ENCODE measurements around the gene SSBP4.

SSBP4 gene

DNA sequence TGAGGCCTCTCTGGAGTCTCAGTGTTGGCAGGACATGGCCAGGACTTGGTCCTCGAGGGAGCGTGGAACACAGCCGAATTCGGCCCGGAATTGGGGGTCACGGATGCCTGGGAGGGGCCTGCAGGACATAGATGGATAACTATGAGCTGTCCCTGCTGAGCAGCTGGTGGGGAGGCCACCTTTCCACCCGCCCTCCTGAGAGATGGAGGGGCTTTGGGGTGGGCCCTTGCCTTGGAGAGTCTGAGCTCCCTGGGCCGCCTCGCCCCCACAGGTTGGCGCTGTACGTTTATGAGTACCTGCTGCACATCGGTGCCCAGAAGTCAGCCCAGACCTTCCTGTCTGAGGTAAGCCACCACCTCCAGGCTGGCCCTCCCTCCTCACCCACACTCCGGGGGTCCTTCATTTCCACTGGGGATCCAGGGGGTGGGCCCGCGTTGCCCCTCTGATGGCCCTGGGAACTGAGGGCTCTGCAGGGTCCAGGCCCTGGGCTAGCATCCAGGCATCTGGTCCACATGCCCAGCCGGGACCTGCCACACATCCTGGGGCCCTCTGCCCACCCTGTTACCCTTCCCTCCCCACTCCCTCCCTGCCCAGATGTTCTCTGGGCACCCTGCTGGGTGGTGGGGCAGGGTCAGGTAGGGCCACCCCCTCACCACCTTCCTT, 8.0 kb downstream of the SSBP4 start:
- TF ChIP-seq, protein P1, sequence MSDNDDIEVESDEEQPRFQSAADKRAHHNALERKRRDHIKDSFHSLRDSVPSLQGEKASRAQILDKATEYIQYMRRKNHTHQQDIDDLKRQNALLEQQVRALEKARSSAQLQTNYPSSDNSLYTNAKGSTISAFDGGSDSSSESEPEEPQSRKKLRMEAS (IDR thresholded peaks at IDR 0.05) = no peak
- no peak for TF ChIP-seq EP300 (IDR thresholded peaks at IDR 0.05; ENCODE audit: borderline replicate concordance)
- TF ChIP-seq NFIC (IDR thresholded peaks at IDR 0.05) = no peak
- no peak for TF ChIP-seq TAF1 (IDR thresholded peaks at IDR 0.05; ENCODE audit: low read depth)
- TF ChIP-seq, protein P2, sequence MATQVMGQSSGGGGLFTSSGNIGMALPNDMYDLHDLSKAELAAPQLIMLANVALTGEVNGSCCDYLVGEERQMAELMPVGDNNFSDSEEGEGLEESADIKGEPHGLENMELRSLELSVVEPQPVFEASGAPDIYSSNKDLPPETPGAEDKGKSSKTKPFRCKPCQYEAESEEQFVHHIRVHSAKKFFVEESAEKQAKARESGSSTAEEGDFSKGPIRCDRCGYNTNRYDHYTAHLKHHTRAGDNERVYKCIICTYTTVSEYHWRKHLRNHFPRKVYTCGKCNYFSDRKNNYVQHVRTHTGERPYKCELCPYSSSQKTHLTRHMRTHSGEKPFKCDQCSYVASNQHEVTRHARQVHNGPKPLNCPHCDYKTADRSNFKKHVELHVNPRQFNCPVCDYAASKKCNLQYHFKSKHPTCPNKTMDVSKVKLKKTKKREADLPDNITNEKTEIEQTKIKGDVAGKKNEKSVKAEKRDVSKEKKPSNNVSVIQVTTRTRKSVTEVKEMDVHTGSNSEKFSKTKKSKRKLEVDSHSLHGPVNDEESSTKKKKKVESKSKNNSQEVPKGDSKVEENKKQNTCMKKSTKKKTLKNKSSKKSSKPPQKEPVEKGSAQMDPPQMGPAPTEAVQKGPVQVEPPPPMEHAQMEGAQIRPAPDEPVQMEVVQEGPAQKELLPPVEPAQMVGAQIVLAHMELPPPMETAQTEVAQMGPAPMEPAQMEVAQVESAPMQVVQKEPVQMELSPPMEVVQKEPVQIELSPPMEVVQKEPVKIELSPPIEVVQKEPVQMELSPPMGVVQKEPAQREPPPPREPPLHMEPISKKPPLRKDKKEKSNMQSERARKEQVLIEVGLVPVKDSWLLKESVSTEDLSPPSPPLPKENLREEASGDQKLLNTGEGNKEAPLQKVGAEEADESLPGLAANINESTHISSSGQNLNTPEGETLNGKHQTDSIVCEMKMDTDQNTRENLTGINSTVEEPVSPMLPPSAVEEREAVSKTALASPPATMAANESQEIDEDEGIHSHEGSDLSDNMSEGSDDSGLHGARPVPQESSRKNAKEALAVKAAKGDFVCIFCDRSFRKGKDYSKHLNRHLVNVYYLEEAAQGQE (IDR thresholded peaks at IDR 0.05; ENCODE audit: low read depth) = no peak
- TF ChIP-seq EGR1 (IDR thresholded peaks at IDR 0.05) = no peak
- TF ChIP-seq RAD21 (IDR thresholded peaks at IDR 0.05; ENCODE audit: low read depth) = no peak
- no peak for TF ChIP-seq TCF12 (IDR thresholded peaks at IDR 0.05; ENCODE audit: low read depth)
- TF ChIP-seq CREB1 (IDR thresholded peaks at IDR 0.05; ENCODE audit: low read depth) = no peak
- TF ChIP-seq YY1 (IDR thresholded peaks at IDR 0.05; ENCODE audit: low read depth) = no peak
- TF ChIP-seq, protein P3, sequence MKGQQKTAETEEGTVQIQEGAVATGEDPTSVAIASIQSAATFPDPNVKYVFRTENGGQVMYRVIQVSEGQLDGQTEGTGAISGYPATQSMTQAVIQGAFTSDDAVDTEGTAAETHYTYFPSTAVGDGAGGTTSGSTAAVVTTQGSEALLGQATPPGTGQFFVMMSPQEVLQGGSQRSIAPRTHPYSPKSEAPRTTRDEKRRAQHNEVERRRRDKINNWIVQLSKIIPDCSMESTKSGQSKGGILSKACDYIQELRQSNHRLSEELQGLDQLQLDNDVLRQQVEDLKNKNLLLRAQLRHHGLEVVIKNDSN (IDR thresholded peaks at IDR 0.05) = no peak
- no peak for TF ChIP-seq FOXM1 (IDR thresholded peaks at IDR 0.05; ENCODE audit: borderline replicate concordance, low read depth)
- no peak for TF ChIP-seq ZBTB7A (IDR thresholded peaks at IDR 0.05; ENCODE audit: low read depth)
- TF ChIP-seq CEBPB (IDR thresholded peaks at IDR 0.05) = no peak
- no peak for TF ChIP-seq TEAD4 (IDR thresholded peaks at IDR 0.05)

DNA sequence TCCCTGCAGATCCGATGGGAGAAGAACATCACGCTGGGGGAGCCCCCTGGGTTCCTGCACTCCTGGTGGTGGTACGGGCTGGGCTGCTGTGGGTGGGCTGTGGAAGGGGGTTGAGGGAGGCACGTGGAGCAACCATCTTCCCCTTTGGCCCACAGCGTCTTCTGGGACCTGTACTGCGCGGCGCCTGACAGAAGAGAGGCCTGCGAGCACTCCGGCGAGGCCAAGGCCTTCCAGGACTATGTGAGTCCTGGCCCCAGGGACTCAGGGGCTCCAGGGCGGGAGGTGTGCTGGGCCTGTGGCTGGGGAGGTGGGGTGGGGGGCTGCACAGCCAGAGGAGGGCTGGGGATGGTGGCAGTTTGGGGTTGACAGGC, 8.5 kb downstream of the SSBP4 start:
- TF ChIP-seq CEBPB (IDR thresholded peaks at IDR 0.05) = no peak
- TF ChIP-seq TAF1 (IDR thresholded peaks at IDR 0.05; ENCODE audit: low read depth) = no peak
- no peak for TF ChIP-seq TCF12 (IDR thresholded peaks at IDR 0.05; ENCODE audit: low read depth)
- no peak for TF ChIP-seq CREB1 (IDR thresholded peaks at IDR 0.05; ENCODE audit: low read depth)
- no peak for TF ChIP-seq ZBTB7A (IDR thresholded peaks at IDR 0.05; ENCODE audit: low read depth)

DNA sequence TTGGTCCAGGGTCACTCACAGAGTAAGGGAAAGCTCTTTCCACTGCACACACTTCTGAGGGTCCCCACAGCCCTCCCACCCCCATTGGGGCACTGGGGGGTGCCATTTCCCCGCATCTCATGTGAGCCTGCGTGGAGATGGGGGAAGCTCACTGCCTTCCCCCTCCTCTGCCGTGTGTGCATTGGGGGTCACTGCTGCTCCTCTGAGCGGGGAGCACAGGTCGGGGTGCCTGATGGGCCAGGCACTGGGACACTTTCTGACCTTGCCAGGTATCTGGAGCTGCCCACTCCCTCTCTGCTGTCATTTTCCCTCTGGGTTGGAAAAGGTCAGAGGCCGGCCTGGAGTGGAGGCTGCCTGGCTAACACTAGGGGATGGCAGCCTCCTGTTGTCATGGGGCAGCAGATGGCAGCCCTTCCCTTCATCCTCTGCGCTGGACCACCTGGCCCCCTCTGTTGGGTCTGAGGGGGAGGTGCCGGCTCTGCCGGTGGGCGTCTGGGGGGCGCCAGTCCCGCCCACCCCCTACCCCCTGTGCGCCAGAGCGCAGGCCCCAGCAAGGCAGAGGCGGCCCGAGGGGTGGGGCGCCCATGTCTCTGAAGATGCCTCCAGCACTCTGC, 9.1 kb downstream of the SSBP4 start:
- TF ChIP-seq, protein P2 (IDR thresholded peaks at IDR 0.05; ENCODE audit: low read depth) = no peak
- TF ChIP-seq EGR1 (IDR thresholded peaks at IDR 0.05) (no peak), NFIC (IDR thresholded peaks at IDR 0.05) (no peak), TCF12 (IDR thresholded peaks at IDR 0.05; ENCODE audit: low read depth) (no peak), CREB1 (IDR thresholded peaks at IDR 0.05; ENCODE audit: low read depth) (no peak), EP300 (IDR thresholded peaks at IDR 0.05; ENCODE audit: borderline replicate concordance) (no peak), ZBTB7A (IDR thresholded peaks at IDR 0.05; ENCODE audit: low read depth) (no peak), FOXM1 (IDR thresholded peaks at IDR 0.05; ENCODE audit: borderline replicate concordance, low read depth) (no peak), CEBPB (IDR thresholded peaks at IDR 0.05) (no peak), TAF1 (IDR thresholded peaks at IDR 0.05; ENCODE audit: low read depth) (no peak), RAD21 (IDR thresholded peaks at IDR 0.05; ENCODE audit: low read depth) (no peak), TEAD4 (IDR thresholded peaks at IDR 0.05) (no peak), YY1 (IDR thresholded peaks at IDR 0.05; ENCODE audit: low read depth) (no peak)
- TF ChIP-seq, protein P3 (IDR thresholded peaks at IDR 0.05) = no peak
- TF ChIP-seq, protein P1 (IDR thresholded peaks at IDR 0.05) = no peak

DNA sequence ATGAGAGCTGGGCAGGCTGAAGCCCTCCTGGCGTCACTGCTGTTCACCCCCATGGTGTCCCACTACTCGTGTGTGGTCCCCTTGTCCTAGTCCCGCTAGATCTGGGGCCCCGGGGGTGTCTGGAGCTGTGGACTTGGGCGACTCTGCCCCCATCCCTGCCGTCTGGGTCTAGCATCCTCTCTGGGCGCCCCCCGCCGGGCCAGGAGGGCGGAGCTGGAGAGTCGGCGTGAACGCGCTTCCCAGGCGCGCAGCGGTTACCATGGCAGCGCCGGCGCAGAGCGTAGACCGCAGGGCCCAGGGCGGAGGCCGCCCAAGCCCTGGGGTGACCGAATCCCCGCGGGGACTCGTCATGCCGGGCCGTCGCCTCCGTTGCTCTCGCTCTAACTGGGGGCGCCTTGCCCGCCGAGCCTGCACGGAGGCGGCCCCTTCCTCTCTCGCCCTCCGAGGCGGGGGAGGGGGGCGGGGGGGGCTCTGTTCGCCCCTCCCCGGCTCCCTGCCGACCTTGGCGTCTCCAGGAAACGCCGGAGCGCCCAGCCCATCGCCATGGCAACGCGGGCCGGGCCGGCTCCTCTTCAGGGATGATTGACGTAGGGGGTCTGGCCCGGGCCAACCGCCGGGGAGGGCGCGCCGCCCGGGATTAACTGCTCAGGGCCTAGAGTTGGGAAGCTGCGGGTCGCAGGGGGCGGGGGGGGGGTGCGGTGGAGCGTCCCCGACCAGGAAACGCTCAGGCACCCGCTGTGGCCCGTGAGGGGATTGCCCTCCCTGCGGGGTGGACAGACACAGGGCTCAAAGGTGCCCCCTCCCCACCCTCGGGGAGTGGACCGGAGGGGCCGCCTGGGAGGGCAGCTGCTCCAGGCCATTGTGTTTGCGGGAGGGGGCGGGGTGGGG, 9.8 kb downstream of the SSBP4 start:
- TF ChIP-seq RAD21 (IDR thresholded peaks at IDR 0.05; ENCODE audit: low read depth) (no peak), EGR1 (IDR thresholded peaks at IDR 0.05) (peak; percentile 42; the same call in 1 of the 2 replicates), TEAD4 (IDR thresholded peaks at IDR 0.05) (no peak), FOXM1 (IDR thresholded peaks at IDR 0.05; ENCODE audit: borderline replicate concordance, low read depth) (no peak), CEBPB (IDR thresholded peaks at IDR 0.05) (no peak), TAF1 (IDR thresholded peaks at IDR 0.05; ENCODE audit: low read depth) (no peak), EP300 (IDR thresholded peaks at IDR 0.05; ENCODE audit: borderline replicate concordance) (no peak), NFIC (IDR thresholded peaks at IDR 0.05) (no peak), ZBTB7A (IDR thresholded peaks at IDR 0.05; ENCODE audit: low read depth) (peak; percentile 86), YY1 (IDR thresholded peaks at IDR 0.05; ENCODE audit: low read depth) (0 out of 2 replicates have a peak, but pooled peaks have one; percentile 16)
- TF ChIP-seq, protein P3 (IDR thresholded peaks at IDR 0.05) = no peak
- TF ChIP-seq, protein P1 (IDR thresholded peaks at IDR 0.05) = 0 out of 2 replicates have a peak, but pooled peaks have one; percentile 15

Data from Ishikawa (cell line).